ENCODE data around the gene NFIB. TPM values are rescaled to one million over a fixed set of nuclear protein-coding genes. Genes with fewer than 3 reads are reported as not detected.

NFIB gene
- total RNA-seq, 1 experiment from 2014 or later, result 13.6 TPM

- DNase-seq (ENCODE audit: low spot score), result no peak
Observed at GRCh38 chr9:14190240-14190639, 123.7 kb downstream of the NFIB start.

- DNase-seq (ENCODE audit: low spot score), result no peak
Observed at GRCh38 chr9:14189578-14189977, 124.4 kb downstream of the NFIB start.

GRCh38 chr9:14189146-14189545, 124.8 kb downstream of the NFIB start:
- DNase-seq (ENCODE audit: low spot score), result no peak

GRCh38 chr9:14188538-14188937, 125.4 kb downstream of the NFIB start:
- DNase-seq (ENCODE audit: low spot score), result no peak

GRCh38 chr9:14188011-14188410, 125.9 kb downstream of the NFIB start:
- DNase-seq (ENCODE audit: low spot score), result no peak

- no peak for DNase-seq (ENCODE audit: low spot score)
Observed at GRCh38 chr9:14186096-14186495, 127.8 kb downstream of the NFIB start.

- DNase-seq (ENCODE audit: low spot score), result no peak
Observed at GRCh38 chr9:14185016-14185415, 128.9 kb downstream of the NFIB start.

- peak; percentile 40 for DNase-seq (ENCODE audit: low spot score)
Observed at GRCh38 chr9:14183001-14183400, 130.9 kb downstream of the NFIB start.

- no peak for DNase-seq (ENCODE audit: low spot score)
Observed at GRCh38 chr9:14180960-14181537, 132.9 kb downstream of the NFIB start.

GRCh38 chr9:14180093-14180959, 133.6 kb downstream of the NFIB start:
- DNase-seq (ENCODE audit: low spot score), result peak; percentile 20

GRCh38 chr9:14179449-14179848, 134.5 kb downstream of the NFIB start:
- DNase-seq (ENCODE audit: low spot score), result peak; percentile 76

- DNase-seq (ENCODE audit: low spot score), result no peak
Observed at GRCh38 chr9:14175778-14176177, 138.2 kb downstream of the NFIB start.

- no peak for DNase-seq (ENCODE audit: low spot score)
Observed at GRCh38 chr9:14173713-14174112, 140.2 kb downstream of the NFIB start.

- no peak for DNase-seq (ENCODE audit: low spot score)
Observed at GRCh38 chr9:14170973-14171596, 142.9 kb downstream of the NFIB start.

GRCh38 chr9:14170392-14170931, 143.5 kb downstream of the NFIB start:
- no peak for DNase-seq (ENCODE audit: low spot score)

- DNase-seq (ENCODE audit: low spot score), result no peak
Observed at GRCh38 chr9:14168381-14168780, 145.6 kb downstream of the NFIB start.

- no peak for DNase-seq (ENCODE audit: low spot score)
Observed at GRCh38 chr9:14165376-14166035, 148.4 kb downstream of the NFIB start.

- no peak for DNase-seq (ENCODE audit: low spot score)
Observed at GRCh38 chr9:14164908-14165307, 149.0 kb downstream of the NFIB start.

GRCh38 chr9:14159440-14160216, 154.3 kb downstream of the NFIB start:
- DNase-seq (ENCODE audit: low spot score), result no peak

GRCh38 chr9:14158916-14159315, 155.0 kb downstream of the NFIB start:
- DNase-seq (ENCODE audit: low spot score), result no peak
